Muscle layer of duodenum (tissue), 2 donors: Measurements from ENCODE around the gene FBXO42.
A peak's percentile ranks its signal among the peaks of the same experiment; 100 is the strongest.

Experiments
- H3K27ac ChIP-seq: one replicate; pipeline ENCODE4 v1.7.0; 2013; ENCODE audit warnings: mild to moderate bottlenecking, low read length
- H3K27me3 ChIP-seq: one replicate; pipeline ENCODE4 v1.7.0; 2013; ENCODE audit warnings: low read depth, mild to moderate bottlenecking, control low read depth, low read length
- H3K36me3 ChIP-seq, 2 donors: one replicate each; pipeline ENCODE4 v1.7.0; 2013; ENCODE audit warnings: low read length in 2 of 2, control low read depth in 1 of 2, mild to moderate bottlenecking in 1 of 2; ENCODE audit not compliant: insufficient read depth in 2 of 2, control insufficient read depth in 1 of 2
- H3K4me1 ChIP-seq, 2 donors: one replicate each; pipeline ENCODE4 v1.7.0; 2013; ENCODE audit warnings: low read length in 2 of 2, mild to moderate bottlenecking in 2 of 2, control low read depth in 1 of 2, moderate library complexity in 1 of 2; ENCODE audit not compliant: insufficient read depth in 2 of 2, control insufficient read depth in 1 of 2
- H3K4me3 ChIP-seq, 2 donors: one replicate each; pipeline ENCODE4 v1.7.0; 2013; ENCODE audit warnings: low read length in 2 of 2, low read depth in 1 of 2, mild to moderate bottlenecking in 1 of 2
- H3K9me3 ChIP-seq, 2 donors: one replicate each; pipeline ENCODE4 v1.7.0; 2013; ENCODE audit warnings: low read length in 2 of 2, control low read depth in 1 of 2, mild to moderate bottlenecking in 1 of 2; ENCODE audit not compliant: control insufficient read depth in 1 of 2
- donor health status: healthy.

Gene FBXO42

GRCh38 chr1:16256478-16256877 is 95.8 kb downstream of the FBXO42 start:
- H3K36me3 ChIP-seq = peaks cover 35 to 36% of the 10 kb centered on the region in 2 donors
- H3K4me3 ChIP-seq = no peak overlapping the region
- H3K27ac ChIP-seq = no peak overlapping the region
- H3K4me1 ChIP-seq = no peaks in the 10 kb centered on the region
- no peaks in the 10 kb centered on the region for H3K27me3 ChIP-seq
- no peaks in the 10 kb centered on the region for H3K9me3 ChIP-seq

GRCh38 chr1:16254263-16254928 is 97.9 kb downstream of the FBXO42 start:
- H3K27ac ChIP-seq = no peak overlapping the region
- H3K27me3 ChIP-seq = no peaks in the 10 kb centered on the region
- H3K4me3 ChIP-seq = no peak overlapping the region
- no peaks in the 10 kb centered on the region for H3K9me3 ChIP-seq
- peaks cover 42 to 50% of the 10 kb centered on the region in 2 donors for H3K36me3 ChIP-seq
- peaks cover 3 to 11% of the 10 kb centered on the region in 2 donors for H3K4me1 ChIP-seq

DNA sequence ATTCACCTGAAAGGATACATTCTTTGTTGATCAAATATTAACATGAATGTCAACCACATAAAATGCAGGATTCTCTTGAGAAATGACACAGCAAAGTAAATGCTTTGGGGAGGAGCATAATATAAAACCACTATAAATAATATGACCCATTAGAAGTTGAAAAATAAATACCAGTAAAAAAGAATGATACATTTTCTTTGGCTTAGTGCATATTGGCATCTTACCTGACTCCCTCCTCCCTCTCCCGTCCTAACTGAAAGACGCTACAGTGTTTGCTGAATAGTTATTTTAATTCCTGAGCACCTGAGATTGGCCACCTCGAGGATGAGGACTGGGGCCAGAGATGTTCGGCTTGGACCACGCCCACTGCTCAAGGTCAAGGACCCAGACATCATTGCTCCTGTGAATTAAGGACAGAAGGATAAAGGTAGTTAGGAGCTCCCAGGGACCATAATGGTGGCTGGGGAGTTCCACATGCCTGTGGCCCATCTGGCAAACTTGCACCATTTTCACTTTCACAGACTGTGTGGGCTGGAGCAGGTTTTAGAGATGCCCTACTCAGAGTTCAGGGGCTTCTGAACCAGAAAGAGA is 98.9 kb downstream of the FBXO42 start:
- Histone ChIP-seq H3K27me3 (no peaks in the 10 kb centered on the region), H3K36me3 (peaks cover 42 to 50% of the 10 kb centered on the region in 2 donors), H3K27ac (no peak overlapping the region), H3K4me3 (no peak overlapping the region), H3K9me3 (no peaks in the 10 kb centered on the region), H3K4me1 (peaks cover 13 to 20% of the 10 kb centered on the region in 2 donors)

- Histone ChIP-seq H3K27me3 (no peaks in the 10 kb centered on the region), H3K9me3 (no peaks in the 10 kb centered on the region), H3K27ac (no peak overlapping the region), H3K36me3 (peaks cover 42 to 50% of the 10 kb centered on the region in 2 donors), H3K4me1 (peaks cover 18 to 26% of the 10 kb centered on the region in 2 donors), H3K4me3 (no peak overlapping the region)
Observed at GRCh38 chr1:16252912-16253311, 99.4 kb downstream of the FBXO42 start.

DNA sequence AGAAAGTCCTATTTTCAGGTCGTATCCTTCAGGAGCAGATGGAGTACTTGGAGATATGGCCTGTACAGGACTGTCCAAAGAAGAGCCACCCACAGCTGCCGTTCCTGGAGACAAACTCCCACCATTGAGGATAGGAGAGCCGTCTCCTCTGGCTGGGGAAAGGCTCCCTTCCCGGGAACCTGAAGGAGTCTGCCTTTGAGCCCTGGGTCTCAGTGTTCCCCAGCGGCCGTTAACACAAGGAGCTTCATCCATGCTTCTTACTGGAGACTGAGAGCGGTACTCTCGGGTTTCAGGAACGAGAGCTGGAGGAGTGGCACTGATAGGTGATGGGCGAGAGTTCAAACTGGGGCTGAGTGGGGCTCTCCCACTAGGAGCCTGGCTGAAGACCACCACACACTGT is 100.9 kb downstream of the FBXO42 start:
- Histone ChIP-seq H3K4me3 (no peak overlapping the region), H3K36me3 (peaks cover 47 to 52% of the 10 kb centered on the region in 2 donors), H3K27ac (no peak overlapping the region), H3K9me3 (no peaks in the 10 kb centered on the region), H3K27me3 (no peaks in the 10 kb centered on the region), H3K4me1 (peaks cover 18 to 28% of the 10 kb centered on the region in 2 donors)

DNA sequence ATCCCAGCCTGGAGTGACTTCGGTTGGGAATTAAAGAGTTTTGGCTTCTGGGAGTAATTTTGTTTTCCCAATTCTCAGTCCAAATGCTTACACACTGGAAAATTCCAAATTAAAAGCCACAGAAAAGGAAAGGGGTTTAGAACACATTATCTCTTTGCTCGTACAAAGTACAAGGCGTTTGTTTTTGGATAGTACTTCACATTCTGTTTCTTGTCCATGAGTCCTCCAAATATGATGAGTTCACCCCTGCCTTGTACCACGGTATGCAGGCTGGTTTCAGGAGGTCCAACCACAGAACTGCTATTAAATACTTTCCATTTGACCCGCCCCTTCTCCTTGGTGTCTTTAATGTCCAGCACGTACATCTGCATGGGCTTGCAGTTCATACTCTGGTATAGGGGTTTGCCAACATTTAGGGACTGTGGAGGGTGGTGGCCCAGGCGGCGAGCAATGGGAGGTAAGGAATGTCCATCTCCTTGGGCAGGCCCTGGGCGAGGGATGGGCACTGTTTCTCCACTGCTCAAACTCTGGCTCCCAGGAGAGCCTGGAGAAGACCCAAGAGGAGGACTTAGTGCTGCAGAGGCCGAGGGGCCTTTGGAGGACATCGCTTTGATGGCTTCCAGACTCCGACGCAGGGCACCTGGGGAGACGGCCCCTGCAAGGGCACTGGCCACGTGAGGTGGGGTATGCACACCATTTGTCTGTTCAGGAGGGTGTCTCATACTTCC is 101.6 kb downstream of the FBXO42 start:
- Histone ChIP-seq H3K36me3 (peaks cover 43 to 49% of the 10 kb centered on the region in 2 donors), H3K27ac (no peak overlapping the region), H3K4me3 (no peak overlapping the region), H3K9me3 (no peaks in the 10 kb centered on the region), H3K27me3 (no peaks in the 10 kb centered on the region), H3K4me1 (peaks cover 18 to 28% of the 10 kb centered on the region in 2 donors)

- Histone ChIP-seq H3K27me3 (no peaks in the 10 kb centered on the region), H3K36me3 (peaks cover 37 to 42% of the 10 kb centered on the region in 2 donors), H3K9me3 (no peaks in the 10 kb centered on the region), H3K4me3 (no peak overlapping the region), H3K27ac (peak overlapping the region; percentile 61), H3K4me1 (peaks cover 18 to 28% of the 10 kb centered on the region in 2 donors)
Observed at GRCh38 chr1:16249596-16250241, 102.6 kb downstream of the FBXO42 start.

DNA sequence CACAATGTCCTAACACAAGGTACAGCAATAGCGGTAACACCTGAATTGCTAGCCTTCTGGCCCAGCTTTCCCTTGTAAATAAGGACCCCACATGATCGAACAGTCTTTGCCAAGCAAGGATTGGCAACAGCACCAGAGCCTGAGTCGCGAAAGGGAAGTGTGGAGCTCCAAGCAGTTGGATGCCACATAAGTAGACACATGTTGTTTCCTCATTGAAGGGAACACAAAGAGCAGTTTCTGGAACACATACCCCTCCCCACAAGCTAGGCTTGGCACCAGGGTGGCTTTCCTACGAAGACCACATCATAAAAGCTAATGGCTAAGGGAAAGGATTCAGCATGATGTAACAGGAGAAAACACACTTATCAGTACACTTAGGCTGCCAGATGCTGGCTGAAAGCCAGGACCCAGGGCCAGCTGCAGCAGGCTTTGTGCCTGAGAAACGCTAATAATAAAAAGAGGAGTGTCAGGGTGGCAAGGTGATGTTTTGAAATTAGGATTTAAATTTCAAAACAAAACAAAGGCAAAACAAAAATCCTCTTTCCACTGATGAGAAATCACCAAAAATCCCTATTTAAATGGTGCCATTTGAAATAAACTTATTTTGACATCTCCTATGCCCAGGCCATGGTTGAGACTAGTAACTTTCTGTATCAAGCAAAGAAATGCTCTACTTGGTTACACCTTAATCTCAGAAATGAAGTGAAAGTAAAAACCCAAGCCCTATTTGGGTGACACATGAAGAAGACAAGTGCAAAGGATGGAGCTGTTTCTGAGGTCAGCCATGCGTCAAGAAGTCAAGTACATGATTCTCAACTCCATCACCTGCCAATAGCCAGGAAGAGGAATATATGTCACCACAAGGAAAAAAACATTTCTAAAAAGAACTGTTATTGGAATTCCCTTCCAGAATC is 103.4 kb downstream of the FBXO42 start:
- Histone ChIP-seq H3K36me3 (peaks cover 29 to 41% of the 10 kb centered on the region in 2 donors), H3K4me1 (peaks cover 18 to 34% of the 10 kb centered on the region in 2 donors), H3K27me3 (no peaks in the 10 kb centered on the region), H3K4me3 (no peak overlapping the region), H3K9me3 (no peaks in the 10 kb centered on the region), H3K27ac (peak overlapping the region; percentile 61)

DNA sequence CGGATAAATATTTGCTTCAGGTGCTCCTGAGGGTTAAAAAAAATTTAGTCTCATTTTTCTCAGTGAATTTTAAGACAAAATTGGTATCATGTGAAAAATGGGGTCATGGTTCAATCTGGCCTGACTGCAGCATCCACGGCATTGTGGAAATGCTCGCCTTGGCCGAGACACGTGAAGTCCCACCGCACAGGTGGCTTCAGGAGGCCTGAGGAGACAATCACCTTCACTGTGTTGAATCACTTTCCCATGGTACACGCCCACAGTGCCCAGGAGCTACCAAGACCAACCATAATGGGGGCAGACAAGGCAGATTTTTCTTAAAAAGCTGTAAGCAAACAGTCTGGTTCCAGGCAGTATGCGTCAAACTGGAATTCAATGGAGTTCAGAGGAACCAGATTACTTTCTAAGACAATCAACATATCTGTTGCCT is 104.3 kb downstream of the FBXO42 start:
- Histone ChIP-seq H3K36me3 (peaks cover 26 to 37% of the 10 kb centered on the region in 2 donors), H3K4me3 (no peak overlapping the region), H3K27ac (peak overlapping the region; percentile 58), H3K27me3 (no peaks in the 10 kb centered on the region), H3K4me1 (peaks cover 18 to 36% of the 10 kb centered on the region in 2 donors), H3K9me3 (no peaks in the 10 kb centered on the region)

DNA sequence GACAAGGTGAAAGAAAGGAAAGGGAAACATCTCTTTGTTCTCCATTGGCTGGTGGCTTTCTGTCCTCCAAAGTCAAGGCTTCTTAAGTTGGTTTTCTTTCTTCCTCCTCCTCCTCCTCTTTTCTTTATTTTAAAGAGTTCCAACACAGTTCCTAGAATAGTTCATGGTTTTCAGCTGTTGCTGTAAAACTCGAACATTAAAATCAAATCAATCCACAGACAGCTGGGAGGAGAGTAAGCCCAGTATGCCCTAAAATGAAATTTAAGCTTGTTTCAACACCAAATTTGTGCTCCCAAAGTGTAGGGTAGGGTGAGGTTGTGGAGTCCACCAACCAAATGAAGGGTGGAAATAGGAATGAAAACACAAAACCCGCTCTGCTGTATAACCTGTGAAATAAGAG is 104.8 kb downstream of the FBXO42 start:
- H3K9me3 ChIP-seq = no peaks in the 10 kb centered on the region
- H3K4me1 ChIP-seq = peaks cover 18 to 36% of the 10 kb centered on the region in 2 donors
- H3K27ac ChIP-seq = no peak overlapping the region

More for the DNA sequence above, 104.8 kb downstream of the FBXO42 start:
- Histone ChIP-seq H3K27me3 (no peaks in the 10 kb centered on the region), H3K4me3 (no peak overlapping the region), H3K36me3 (peaks cover 21 to 36% of the 10 kb centered on the region in 2 donors)
